Osteoblast (primary cell): ENCODE measurements around the gene COMMD9. TPM values are rescaled to one million over a fixed set of nuclear protein-coding genes. Genes with fewer than 3 reads are reported as not detected.
A peak's percentile ranks its signal among the peaks of the same experiment; 100 is the strongest.

Experiments
- DNase-seq: peaks from one replicate; pipeline ENCODE4 v3.0.0; 2011; ENCODE audit warnings: low spot score, mixed read lengths; ENCODE audit not compliant: insufficient read length; ENCODE audit errors: missing footprints
- H2AFZ ChIP-seq: 2 replicates; pipeline ENCODE4 v1.6.0; 2011; ENCODE audit warnings: mild to moderate bottlenecking, low read length
- H3K27ac ChIP-seq: 2 replicates; pipeline ENCODE4 v1.5.1; 2011; ENCODE audit warnings: mild to moderate bottlenecking, low read depth, low read length, moderate library complexity
- H3K27me3 ChIP-seq: 2 replicates; pipeline ENCODE4 v1.6.0; 2012; ENCODE audit warnings: mild to moderate bottlenecking, control low read depth, inconsistent platforms, low read length, moderate library complexity; ENCODE audit not compliant: insufficient read depth
- H3K36me3 ChIP-seq: 2 replicates; pipeline ENCODE4 v1.5.1; 2011; ENCODE audit warnings: mild to moderate bottlenecking, low read length, control low read depth, moderate library complexity; ENCODE audit not compliant: insufficient read depth
- H3K4me1 ChIP-seq: 2 replicates; pipeline ENCODE4 v1.5.1; 2011; ENCODE audit warnings: mild to moderate bottlenecking, low read length, control low read depth, moderate library complexity; ENCODE audit not compliant: insufficient read depth
- H3K4me2 ChIP-seq: 2 replicates; pipeline ENCODE4 v1.6.0; 2011; ENCODE audit warnings: mild to moderate bottlenecking, low read length; ENCODE audit not compliant: insufficient read depth
- H3K4me3 ChIP-seq: fragments of 200-600 bp; sonication (generic); 3 replicates; pipeline ENCODE4 v1.5.1; 2012; ENCODE audit warnings: mild to moderate bottlenecking, low read length, inconsistent platforms; ENCODE audit not compliant: insufficient read depth
- H3K79me2 ChIP-seq: 2 replicates; pipeline ENCODE4 v1.6.0; 2012; ENCODE audit warnings: mild to moderate bottlenecking, low read length, control low read depth, inconsistent platforms; ENCODE audit not compliant: insufficient read depth
- H3K9me3 ChIP-seq: 2 replicates; pipeline ENCODE4 v1.5.1; 2011; ENCODE audit warnings: low read depth, low read length, control low read depth
- H4K20me1 ChIP-seq: 2 replicates; pipeline ENCODE4 v1.6.0; 2012; ENCODE audit warnings: mild to moderate bottlenecking, low read length, control low read depth; ENCODE audit not compliant: insufficient read depth
- CTCF ChIP-seq: IDR thresholded peaks from 2 replicates; pipeline ENCODE4 v1.5.1; 2011; ENCODE audit warnings: mild to moderate bottlenecking, low read depth, low read length, moderate library complexity; ENCODE audit errors: extremely low read depth
- total RNA-seq: library from RNA; depleted of rRNA; stranded (reverse); fragments of >200 nt; gene quantifications from 2 replicates; pipeline ENCODE4 v1.2.3, GENCODE V29; 2012

COMMD9 gene
- total RNA-seq, 1 donor = 52.5 TPM

GRCh38 chr11:36296884-36297543, 7.8 kb upstream of the COMMD9 start:
- Histone ChIP-seq H3K9me3 (no peaks in the 10 kb centered on the region), H3K4me1 (peaks cover 5% of the 10 kb centered on the region), H3K27ac (no peak overlapping the region), H4K20me1 (no peaks in the 10 kb centered on the region), H3K36me3 (no peaks in the 10 kb centered on the region), H3K27me3 (no peaks in the 10 kb centered on the region), H3K4me2 (peak overlapping the region; percentile 31), H3K79me2 (no peaks in the 10 kb centered on the region), H2AFZ (no peak overlapping the region), H3K4me3 (no peak overlapping the region)
- DNase-seq = peak; percentile 32
- no peak for TF ChIP-seq CTCF

GRCh38 chr11:36295926-36296325, 6.7 kb upstream of the COMMD9 start, which contains the start of gene PRR5L:
PRR5L (plus strand) TSS chr11:36296288; CDS start chr11:36401122, 104,834 bp downstream.
- no peaks in the 10 kb centered on the region for H3K27me3 ChIP-seq
- H3K27ac ChIP-seq = no peak within 1 kb of the TSS
- H3K79me2 ChIP-seq = no peaks in the 10 kb centered on the region
- H3K4me1 ChIP-seq = peaks cover 5% of the 10 kb centered on the region
- no peak for DNase-seq
- H3K4me3 ChIP-seq = no peak within 1 kb of the TSS
- no peaks in the 10 kb centered on the region for H3K36me3 ChIP-seq
- peak within 1 kb of the TSS; percentile 31 for H3K4me2 ChIP-seq
- no peaks in the 10 kb centered on the region for H3K9me3 ChIP-seq
- H2AFZ ChIP-seq = no peak within 1 kb of the TSS
- no peaks in the 10 kb centered on the region for H4K20me1 ChIP-seq
- no peak for TF ChIP-seq CTCF

DNA sequence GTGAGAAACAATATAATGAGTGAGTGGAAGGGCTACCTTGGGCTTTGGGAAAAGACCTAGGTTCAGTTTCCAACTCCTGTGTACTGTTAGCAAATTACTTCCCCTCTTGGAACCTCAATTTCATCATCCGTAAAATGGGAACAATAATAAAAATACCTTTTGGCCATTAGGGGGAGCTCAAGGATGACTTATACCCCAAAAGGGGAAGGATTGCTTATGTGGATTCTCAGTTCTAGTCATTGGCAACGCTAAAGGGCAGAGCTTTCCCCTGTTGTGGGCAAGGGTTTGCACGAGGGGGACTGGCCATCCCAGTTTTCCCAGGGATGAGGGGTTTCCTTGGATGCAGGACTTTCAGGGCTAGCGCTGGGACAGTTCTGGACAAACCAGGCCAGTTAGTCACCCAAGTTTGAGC, 3.1 kb upstream of the COMMD9 start:
- H2AFZ ChIP-seq = no peak overlapping the region
- peaks cover 12% of the 10 kb centered on the region for H3K79me2 ChIP-seq
- TF ChIP-seq CTCF = peak; percentile 61
- no peaks in the 10 kb centered on the region for H3K36me3 ChIP-seq
- no peaks in the 10 kb centered on the region for H4K20me1 ChIP-seq
- H3K9me3 ChIP-seq = no peaks in the 10 kb centered on the region
- DNase-seq = no peak
- H3K27ac ChIP-seq = no peak overlapping the region
- no peak overlapping the region for H3K4me2 ChIP-seq
- peaks cover 7% of the 10 kb centered on the region for H3K4me1 ChIP-seq
- H3K4me3 ChIP-seq = no peak overlapping the region
- no peaks in the 10 kb centered on the region for H3K27me3 ChIP-seq

GRCh38 chr11:36288442-36289225, 590 bp downstream of the COMMD9 start:
- H3K4me3 ChIP-seq = peak overlapping the region; percentile 83
- H3K27me3 ChIP-seq = no peaks in the 10 kb centered on the region
- no peaks in the 10 kb centered on the region for H3K36me3 ChIP-seq
- peak overlapping the region; percentile 99 for H3K4me2 ChIP-seq
- peak overlapping the region; percentile 99 for H2AFZ ChIP-seq
- H3K9me3 ChIP-seq = no peaks in the 10 kb centered on the region
- peaks cover 14% of the 10 kb centered on the region for H4K20me1 ChIP-seq
- peaks cover 37% of the 10 kb centered on the region for H3K79me2 ChIP-seq
- peaks cover 7% of the 10 kb centered on the region for H3K4me1 ChIP-seq
- peak; percentile 14 for DNase-seq
- no peak for TF ChIP-seq CTCF
- peak overlapping the region; percentile 66 for H3K27ac ChIP-seq
